Heart left ventricle (tissue), 13 donors: ENCODE results near the gene GAL3ST1.

Source experiments
- POLR2A ChIP-seq, 2 donors: fragments of 450-650 bp; IDR thresholded peaks; one replicate each; pipeline ENCODE4 v1.6.1; 2017; ENCODE audit warnings: antibody characterized with exemption in 2 of 2, mild to moderate bottlenecking in 2 of 2, moderate library complexity in 2 of 2
- TF ChIP-seq, protein P1 (sequence below), 12 donors: fragments of 200-600 bp; sonication (generic) in 4 of 12; IDR thresholded peaks; one replicate each; pipeline versions ENCODE4 v1.5.0 to v1.8.0; 2018 to 2022; ENCODE audit warnings: antibody characterized with exemption in 12 of 12, mild to moderate bottlenecking in 5 of 12
- donor health status: ischemic (EF 13 %, LVEDD 7.1; RV severe dilation, severe dysfunction).
- donor health status: DM: no; HTN: yes; CAD: no.
- donor health status: DM: no; HTN: no; CAD: no.
- donor health status: ischemic (EF 25% LVEDD 6.9; RV normal size, moderate dysfunction).
- donor health status: ischemic (EF 25% LVEDD 5.7; RV mildly dilated, moderate dysfunction).
- donor health status: ischemic (EF 35%, LVEDD 5.7; RV mildly dilated, moderate dysfunction).
- donor health status: nonischemic (EF 11% LVEDD 7.7; RV severe dilation, severe dysfunction).
- donor health status: DM: yes; HTN: yes; CAD: no.
- donor health status: PGD.
- donor health status: ischemic (EF 29% LVEDD 5.4; RV normal size, mild dysfunction).
- donor health status: nonischemic (EF 23%, LVEDD 6.1; RV moderate dilation, normal function).

DNA sequence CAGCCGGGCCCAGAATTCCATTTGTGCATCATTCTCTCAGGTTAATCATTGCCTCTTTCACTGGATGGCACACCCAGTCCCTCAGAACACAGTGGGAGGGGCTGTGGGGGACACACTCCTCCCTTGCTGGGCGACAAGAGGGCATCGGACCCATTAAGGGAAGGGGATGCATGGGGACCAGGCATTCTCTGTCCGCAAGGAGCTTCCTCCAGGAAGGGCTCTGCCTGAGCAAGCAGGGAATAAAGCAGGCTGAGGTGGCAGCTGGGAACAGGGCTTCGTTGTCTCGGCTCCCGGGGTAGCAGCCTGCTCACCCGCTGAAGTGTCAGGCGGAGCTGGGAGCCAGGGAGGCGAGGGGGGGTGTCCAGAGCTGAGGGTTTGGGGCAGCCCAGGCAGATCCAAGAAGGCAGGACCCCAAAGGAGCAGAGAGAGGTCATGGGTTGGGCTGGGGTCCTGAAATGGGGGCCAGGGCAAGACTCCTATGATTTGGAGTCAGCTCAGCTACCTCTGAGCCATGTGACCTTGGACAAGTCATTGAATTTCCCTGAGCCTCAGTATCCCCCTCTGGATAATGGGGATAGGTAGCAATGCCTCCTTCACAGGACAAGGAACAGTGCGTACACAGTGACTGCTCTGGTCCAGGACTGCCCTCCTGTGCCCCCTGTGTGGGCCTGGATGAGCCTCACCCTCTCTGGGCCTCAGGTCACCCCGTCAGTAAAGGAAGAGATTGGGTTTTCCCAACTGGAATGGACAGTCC is 1.4 kb downstream of the GAL3ST1 start:
- TF ChIP-seq, protein P1, sequence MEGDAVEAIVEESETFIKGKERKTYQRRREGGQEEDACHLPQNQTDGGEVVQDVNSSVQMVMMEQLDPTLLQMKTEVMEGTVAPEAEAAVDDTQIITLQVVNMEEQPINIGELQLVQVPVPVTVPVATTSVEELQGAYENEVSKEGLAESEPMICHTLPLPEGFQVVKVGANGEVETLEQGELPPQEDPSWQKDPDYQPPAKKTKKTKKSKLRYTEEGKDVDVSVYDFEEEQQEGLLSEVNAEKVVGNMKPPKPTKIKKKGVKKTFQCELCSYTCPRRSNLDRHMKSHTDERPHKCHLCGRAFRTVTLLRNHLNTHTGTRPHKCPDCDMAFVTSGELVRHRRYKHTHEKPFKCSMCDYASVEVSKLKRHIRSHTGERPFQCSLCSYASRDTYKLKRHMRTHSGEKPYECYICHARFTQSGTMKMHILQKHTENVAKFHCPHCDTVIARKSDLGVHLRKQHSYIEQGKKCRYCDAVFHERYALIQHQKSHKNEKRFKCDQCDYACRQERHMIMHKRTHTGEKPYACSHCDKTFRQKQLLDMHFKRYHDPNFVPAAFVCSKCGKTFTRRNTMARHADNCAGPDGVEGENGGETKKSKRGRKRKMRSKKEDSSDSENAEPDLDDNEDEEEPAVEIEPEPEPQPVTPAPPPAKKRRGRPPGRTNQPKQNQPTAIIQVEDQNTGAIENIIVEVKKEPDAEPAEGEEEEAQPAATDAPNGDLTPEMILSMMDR (IDR thresholded peaks at IDR 0.05): no peak
- no peak for TF ChIP-seq POLR2A (IDR thresholded peaks at IDR 0.05)
